H1 (cell line): ENCODE data around the gene KRTAP10-7. TPM values are rescaled to one million over a fixed set of nuclear protein-coding genes. Genes with fewer than 3 reads are reported as not detected.

Source experiments
- CTCF ChIA-PET: fragments of 300-600 bp; sonication (Branson Sonifier 250); formaldehyde crosslinking; loops from one replicate; lab custom pipeline; 2021; ENCODE audit not compliant: partially characterized antibody; lab: Charles Lee
- POLR2A ChIA-PET: fragments of 300-600 bp; sonication (Branson Sonifier 250); formaldehyde crosslinking; loops from one replicate; lab custom pipeline; 2021; ENCODE audit warnings: inconsistent platforms; ENCODE audit not compliant: partially characterized antibody; lab: Charles Lee
- DNase-seq, 2 experiments: peaks; one replicate each; pipeline versions ENCODE4 v3.0.0 to v3.0.0-alpha.2; 2010 to 2022; ENCODE audit warnings: low spot score in 2 of 2, low read depth in 1 of 2, mixed read lengths in 1 of 2
- FAIRE-seq: peaks from 2 replicates; lab custom pipeline; 2011; peaks lifted over from hg19 to GRCh38; lab: Jason Lieb, UNC
- H2AFZ ChIP-seq: 2 replicates; pipeline ENCODE4 v1.8.1; 2012; ENCODE audit warnings: low read length, inconsistent platforms
- H2AK5ac ChIP-seq: 2 replicates; pipeline ENCODE4 v1.6.1; 2013; ENCODE audit warnings: low read depth, low read length
- H2BK120ac ChIP-seq: replicated peaks from 2 replicates; pipeline ENCODE3; 2013; ENCODE audit warnings: low read depth, low read length, inconsistent platforms
- H2BK12ac ChIP-seq: 2 replicates; pipeline ENCODE4 v1.6.1; 2013; ENCODE audit warnings: low read depth, low read length
- H2BK15ac ChIP-seq: 2 replicates; pipeline ENCODE4 v1.6.1; 2013; ENCODE audit warnings: low read length
- H2BK20ac ChIP-seq: 2 replicates; pipeline ENCODE4 v1.6.1; 2013; ENCODE audit warnings: low read length
- H2BK5ac ChIP-seq: 2 replicates; pipeline ENCODE4 v1.6.1; 2013; ENCODE audit warnings: low read depth, low read length
- H3K14ac ChIP-seq: 2 replicates; pipeline ENCODE4 v1.6.1; 2013; ENCODE audit warnings: inconsistent platforms; ENCODE audit not compliant: insufficient read length
- H3K18ac ChIP-seq: 2 replicates; pipeline ENCODE4 v1.6.1; 2013; ENCODE audit warnings: low read length; ENCODE audit errors: extremely low read depth
- H3K23ac ChIP-seq: 2 replicates; pipeline ENCODE4 v1.6.1; 2013; ENCODE audit warnings: inconsistent platforms; ENCODE audit not compliant: insufficient read length
- H3K23me2 ChIP-seq: 2 replicates; pipeline ENCODE4 v1.6.1; 2013; ENCODE audit warnings: low read depth, low read length
- H3K27ac ChIP-seq: 2 replicates; pipeline ENCODE4 v1.6.1; 2011; ENCODE audit warnings: low read depth, low read length, inconsistent platforms
- H3K27me3 ChIP-seq, 4 experiments: replicated peaks in 1 of 4; 1 replicate in 1 of 4; 2 replicates in 3 of 4; pipeline versions ENCODE4 v1.6.1 to v1.8.1; 2011 to 2013; ENCODE audit warnings: low read length in 3 of 4, mild to moderate bottlenecking in 3 of 4, inconsistent platforms in 2 of 4, mixed read lengths in 2 of 4, moderate library complexity in 1 of 4; ENCODE audit not compliant: control insufficient read depth in 3 of 4, insufficient read depth in 3 of 4; ENCODE audit errors: extremely low read depth in 1 of 4
- H3K36me3 ChIP-seq, 4 experiments: 2 replicates each; pipeline versions ENCODE4 v1.6.1 to v1.8.1; 2011 to 2013; ENCODE audit warnings: mild to moderate bottlenecking in 4 of 4, low read length in 3 of 4, moderate library complexity in 2 of 4, control low read depth in 1 of 4, inconsistent platforms in 1 of 4; ENCODE audit not compliant: insufficient read depth in 4 of 4, control insufficient read depth in 2 of 4
- H3K4ac ChIP-seq: replicated peaks from 2 replicates; pipeline ENCODE3; 2013; ENCODE audit warnings: low read length, low read depth, mixed read lengths, inconsistent platforms; ENCODE audit not compliant: insufficient read length
- H3K4me1 ChIP-seq, 4 experiments: replicated peaks in 1 of 4; 1 replicate in 1 of 4; 2 replicates in 3 of 4; pipeline versions ENCODE4 v1.6.1 to v1.8.1; 2011 to 2013; ENCODE audit warnings: low read length in 3 of 4, inconsistent platforms in 2 of 4, mixed read lengths in 1 of 4; ENCODE audit not compliant: insufficient read depth in 4 of 4, control insufficient read depth in 3 of 4
- H3K4me2 ChIP-seq, 2 experiments: 2 replicates each; pipeline versions ENCODE4 v1.6.1 to v1.8.1; 2011 to 2013; ENCODE audit warnings: low read depth in 2 of 2, low read length in 2 of 2, control low read depth in 1 of 2, inconsistent platforms in 1 of 2, mild to moderate bottlenecking in 1 of 2; ENCODE audit not compliant: insufficient read depth in 1 of 2
- H3K4me3 ChIP-seq, 4 experiments: fragments of 200-600, 300-600 bp in 1 of 4; sonication (generic), shearing (Covaris generic), sonication (Bioruptor Twin) in 1 of 4; 2 replicates each; pipeline versions ENCODE4 v1.5.1 to v1.8.1; 2011 to 2016; ENCODE audit warnings: low read length in 4 of 4, low read depth in 3 of 4, control low read depth in 2 of 4, inconsistent platforms in 2 of 4, mild to moderate bottlenecking in 2 of 4, mixed read lengths in 1 of 4, moderate library complexity in 1 of 4; ENCODE audit not compliant: insufficient read depth in 2 of 4; ENCODE audit errors: extremely low read depth in 1 of 4
- H3K56ac ChIP-seq: replicated peaks from 2 replicates; pipeline ENCODE3; 2013; ENCODE audit warnings: low read depth, mild to moderate bottlenecking, mixed read lengths, low read length, inconsistent platforms; ENCODE audit not compliant: insufficient read length
- H3K79me1 ChIP-seq: 2 replicates; pipeline ENCODE4 v1.6.1; 2013; ENCODE audit warnings: low read depth, low read length, control low read depth
- H3K79me2 ChIP-seq, 2 experiments: 2 replicates each; pipeline versions ENCODE4 v1.6.1 to v1.8.1; 2012 to 2013; ENCODE audit warnings: low read length in 2 of 2, mild to moderate bottlenecking in 2 of 2, inconsistent platforms in 1 of 2; ENCODE audit not compliant: insufficient read depth in 2 of 2, control insufficient read depth in 1 of 2
- H3K9ac ChIP-seq, 4 experiments: replicated peaks in 1 of 4; 1 replicate in 1 of 4; 2 replicates in 3 of 4; pipeline versions ENCODE4 v1.6.1 to v1.8.1; 2011 to 2013; ENCODE audit warnings: low read depth in 3 of 4, low read length in 3 of 4, control low read depth in 2 of 4, mild to moderate bottlenecking in 2 of 4, moderate library complexity in 2 of 4, inconsistent platforms in 1 of 4; ENCODE audit errors: extremely low read depth in 1 of 4
- H3K9me3 ChIP-seq, 2 experiments: 2 replicates each; pipeline versions ENCODE4 v1.6.1 to v1.8.1; 2012 to 2013; ENCODE audit warnings: mild to moderate bottlenecking in 2 of 2, moderate library complexity in 2 of 2, control low read depth in 1 of 2, inconsistent platforms in 1 of 2, low read depth in 1 of 2, low read length in 1 of 2, mixed read lengths in 1 of 2; ENCODE audit not compliant: insufficient read depth in 2 of 2
- H4K20me1 ChIP-seq, 2 experiments: replicated peaks in 1 of 2; 2 replicates each; pipeline versions ENCODE3 to v1.8.1; 2011 to 2013; ENCODE audit warnings: inconsistent platforms in 2 of 2, low read length in 2 of 2, mild to moderate bottlenecking in 1 of 2; ENCODE audit not compliant: insufficient read depth in 2 of 2, control insufficient read depth in 1 of 2
- H4K5ac ChIP-seq: 2 replicates; pipeline ENCODE4 v1.6.1; 2013; ENCODE audit warnings: low read length, low read depth, mixed read lengths, inconsistent platforms; ENCODE audit not compliant: insufficient read length
- H4K8ac ChIP-seq: 2 replicates; pipeline ENCODE4 v1.8.0; 2013; ENCODE audit warnings: mild to moderate bottlenecking, moderate library complexity, low read length, inconsistent platforms; ENCODE audit not compliant: insufficient read depth; ENCODE audit errors: extremely low read depth
- H4K91ac ChIP-seq: replicated peaks from 2 replicates; pipeline ENCODE3; 2013; ENCODE audit warnings: low read length, mixed read lengths, inconsistent platforms; ENCODE audit not compliant: insufficient read length
- CBX8 ChIP-seq: fragments of 300-800, 300-1000 bp; sonication (generic); IDR thresholded peaks from 2 replicates; pipeline ENCODE4 v1.7.1; 2016; ENCODE audit warnings: low read depth, low read length, borderline replicate concordance
- CHD1 ChIP-seq: IDR thresholded peaks from 2 replicates; pipeline ENCODE4 v1.6.1; 2012; ENCODE audit warnings: low read depth, low read length, improper control_type of control experiment
- E2F6 ChIP-seq: IDR thresholded peaks from 2 replicates; pipeline ENCODE4 v1.6.1; 2012; ENCODE audit warnings: inconsistent platforms
- FOSL1 ChIP-seq: IDR thresholded peaks from 2 replicates; pipeline ENCODE4 v1.6.1; 2011; ENCODE audit warnings: mild to moderate bottlenecking, low read depth, low read length, moderate library complexity; ENCODE audit not compliant: insufficient read depth
- GTF2F1 ChIP-seq: IDR thresholded peaks from 2 replicates; pipeline ENCODE4 v1.6.1; 2012; ENCODE audit warnings: low read depth, low read length, improper control_type of control experiment, borderline replicate concordance
- POLR2A ChIP-seq, 2 experiments: IDR thresholded peaks; 1 replicate in 1 of 2; 2 replicates in 1 of 2; pipeline ENCODE4 v1.6.1; 2011; ENCODE audit warnings: low read depth in 2 of 2, low read length in 2 of 2, mild to moderate bottlenecking in 2 of 2; ENCODE audit errors: control extremely low read depth in 1 of 2
- RAD21 ChIP-seq, 2 experiments: IDR thresholded peaks in 1 of 2; conservative IDR thresholded peaks in 1 of 2; 2 replicates each; pipeline ENCODE4 v1.6.1; 2011; ENCODE audit warnings: low read depth in 2 of 2, low read length in 2 of 2, improper control_type of control experiment in 1 of 2, inconsistent platforms in 1 of 2, mild to moderate bottlenecking in 1 of 2, moderate library complexity in 1 of 2
- RBBP5 ChIP-seq: IDR thresholded peaks from 2 replicates; pipeline ENCODE4 v1.7.1; 2012; ENCODE audit warnings: low read depth, mild to moderate bottlenecking, inconsistent platforms, low read length, moderate library complexity, borderline replicate concordance
- RFX5 ChIP-seq: IDR thresholded peaks from 2 replicates; pipeline ENCODE4 v1.6.1; 2011; ENCODE audit warnings: low read depth, low read length, improper control_type of control experiment, borderline replicate concordance
- RXRA ChIP-seq: IDR thresholded peaks from 2 replicates; pipeline ENCODE4 v1.6.1; 2011; ENCODE audit warnings: low read depth, mild to moderate bottlenecking, low read length, moderate library complexity; ENCODE audit not compliant: insufficient read depth
- SP4 ChIP-seq: IDR thresholded peaks from 2 replicates; pipeline ENCODE4 v1.6.1; 2012; ENCODE audit warnings: low read length, inconsistent platforms
- TEAD4 ChIP-seq: IDR thresholded peaks from 2 replicates; pipeline ENCODE4 v1.6.1; 2012; ENCODE audit warnings: low read depth, low read length, inconsistent platforms, mixed read lengths
- WGBS, 2 experiments: shearing (Covaris generic) in 1 of 2; methylation state at CpG; one replicate each; pipeline versions ENCODE4 v1.1.6 to v1.1.7; 2013 to 2015; ENCODE audit warnings: low lambda C conversion rate in 2 of 2, mixed read lengths in 2 of 2, inconsistent platforms in 1 of 2, low coverage in 1 of 2, missing lambda C conversion rate in 1 of 2; ENCODE audit not compliant: insufficient replicate concordance in 2 of 2, insufficient coverage in 1 of 2, insufficient read length in 1 of 2; ENCODE audit errors: extremely low coverage in 1 of 2, missing lambda C conversion rate in 1 of 2; 5-methylcytosine and 5-hydroxymethylcytosine counted together
- polyA plus RNA-seq, 7 experiments: library from polyadenylated mRNA; depleted of rRNA in 3 of 7; stranded (reverse) in 5 of 7; unstranded in 2 of 7; fragments of >200 nt in 5 of 7; fragments of 200-250 nt in 2 of 7; gene quantifications; 1 replicate in 5 of 7; 2 replicates in 1 of 7; 4 replicates in 1 of 7; pipeline versions ENCODE4 v1.2.1 to v1.2.3, GENCODE V29; 2011 to 2013; ENCODE audit warnings: missing spikeins in 2 of 7, mixed read lengths in 2 of 7
- total RNA-seq: library from RNA; stranded (reverse); fragmentation: NEBNext Ultra II Directional; extraction: Animal tissue kit (Norgen Biotek cat#: 25700); gene quantifications from 2 replicates; pipeline ENCODE4 v1.2.1, GENCODE V29; 2021
- TF ChIP-seq, protein P1 (sequence below): IDR thresholded peaks from 2 replicates; pipeline ENCODE4 v1.6.1; 2011; ENCODE audit warnings: low read length, improper control_type of control experiment

KRTAP10-7 gene
- total and polyA plus RNA-seq, 2 of the 8 experiments (the other 6 are each of a cell fraction or from before 2014, with no cell fraction given), result not detected

DNA sequence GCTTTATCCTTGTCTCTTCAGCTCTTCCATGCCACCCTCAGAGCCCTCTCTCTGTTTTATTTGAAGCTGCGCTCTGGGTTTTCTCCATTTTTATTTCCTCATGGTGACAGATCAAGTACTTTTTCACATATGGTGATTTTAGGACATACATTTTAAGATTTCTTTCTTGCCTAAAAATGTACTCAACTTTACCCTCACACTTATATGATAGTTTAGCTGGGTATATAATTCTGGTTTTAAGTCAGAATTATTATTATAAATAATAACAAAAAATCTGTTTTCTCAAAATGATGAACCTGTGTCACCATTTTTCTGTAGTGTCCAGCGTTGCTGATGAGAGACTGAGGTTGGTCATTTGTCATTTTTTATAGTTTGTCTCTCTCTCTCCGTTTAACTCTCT lies 19.2 kb upstream of the KRTAP10-7 start:
- Histone ChIP-seq H3K79me2 (no peaks in the 10 kb centered on the region), H2BK20ac (no peak overlapping the region), H3K23me2 (no peaks in the 10 kb centered on the region), H4K91ac (no peak overlapping the region), H2BK120ac (no peak overlapping the region), H3K27me3 (no peaks in the 10 kb centered on the region), H2AFZ (no peak overlapping the region), H3K56ac (no peak overlapping the region), H3K14ac (no peak overlapping the region), H2BK5ac (no peak overlapping the region), H3K18ac (no peak overlapping the region), H4K5ac (no peak overlapping the region), H3K27ac (no peak overlapping the region), H3K4me1 (no peaks in the 10 kb centered on the region; a peak in 1 of 7 replicates), H3K23ac (no peak overlapping the region), H3K4me3 (no peak overlapping the region), H3K9ac (no peak overlapping the region), H3K79me1 (no peaks in the 10 kb centered on the region), H4K20me1 (no peaks in the 10 kb centered on the region), H3K9me3 (peaks cover 0 to 9% of the 10 kb centered on the region in 2 experiments; a peak in 2 of 4 replicates), H2BK15ac (no peak overlapping the region), H2BK12ac (no peak overlapping the region), H3K4ac (no peak overlapping the region), H3K36me3 (no peaks in the 10 kb centered on the region), H2AK5ac (no peak overlapping the region), H3K4me2 (no peak overlapping the region), H4K8ac (no peak overlapping the region)
- ChIA-PET CTCF (interaction anchor here (0.6 to 1.6 kb wide), 5 partner anchors 15 to 198 kb away, joined by 3 to 4 read pairs (median 3); no protein-coding TSS in a partner anchor), POLR2A (no interaction called here)
- FAIRE-seq (no peak), DNase-seq (no peak)
- WGBS, 2 experiments, result 81% methylated on average over 3 of the region's 3 CpGs; no CpG with 5 or more reads in 1 of the 2 experiments
- no peak for TF ChIP-seq RXRA
- no peak for TF ChIP-seq POLR2A (IDR thresholded peaks at IDR 0.05; ENCODE audit: control extremely low read depth in 1 of 2, low read depth in 2 of 2, low read length in 2 of 2)
- no peak for TF ChIP-seq RBBP5
- no peak for TF ChIP-seq RAD21 (IDR thresholded peaks at IDR 0.05 in 1 of 2, conservative IDR thresholded peaks at IDR 0.05 in 1 of 2; ENCODE audit: low read depth in 2 of 2, low read length in 2 of 2)
- TF ChIP-seq E2F6, result no peak
- no peak for TF ChIP-seq TEAD4
- no peak for TF ChIP-seq GTF2F1
- no peak for TF ChIP-seq FOSL1
- no peak for TF ChIP-seq CBX8
- no peak for TF ChIP-seq CHD1
- no peak for TF ChIP-seq SP4
- TF ChIP-seq, protein P1, sequence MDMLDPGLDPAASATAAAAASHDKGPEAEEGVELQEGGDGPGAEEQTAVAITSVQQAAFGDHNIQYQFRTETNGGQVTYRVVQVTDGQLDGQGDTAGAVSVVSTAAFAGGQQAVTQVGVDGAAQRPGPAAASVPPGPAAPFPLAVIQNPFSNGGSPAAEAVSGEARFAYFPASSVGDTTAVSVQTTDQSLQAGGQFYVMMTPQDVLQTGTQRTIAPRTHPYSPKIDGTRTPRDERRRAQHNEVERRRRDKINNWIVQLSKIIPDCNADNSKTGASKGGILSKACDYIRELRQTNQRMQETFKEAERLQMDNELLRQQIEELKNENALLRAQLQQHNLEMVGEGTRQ, result no peak
- no peak for TF ChIP-seq RFX5
